Liver (tissue), 9 donors: ENCODE results near the gene RBMXL2. TPM values are rescaled to one million over a fixed set of nuclear protein-coding genes. Genes with fewer than 3 reads are reported as not detected.

Experiments used
- DNase-seq: peaks from one replicate; pipeline ENCODE4 v3.0.0-alpha.2; 2017; ENCODE audit warnings: low spot score
- H3K27ac ChIP-seq, 2 donors: one replicate each; pipeline ENCODE4 v1.7.0; 2013; ENCODE audit warnings: inconsistent platforms in 2 of 2, low read length in 2 of 2, control low read depth in 1 of 2, low read depth in 1 of 2, mild to moderate bottlenecking in 1 of 2
- H3K27me3 ChIP-seq, 4 donors: one replicate each; pipeline versions ENCODE4 v1.6.1 to v1.7.0; 2013; ENCODE audit warnings: low read length in 3 of 4, inconsistent platforms in 1 of 4, mild to moderate bottlenecking in 1 of 4, moderate library complexity in 1 of 4; ENCODE audit not compliant: control insufficient read depth in 4 of 4, insufficient read depth in 4 of 4
- H3K36me3 ChIP-seq, 4 donors: one replicate each; pipeline versions ENCODE4 v1.6.1 to v1.7.0; 2013; ENCODE audit warnings: low read length in 3 of 4, mild to moderate bottlenecking in 3 of 4, low read depth in 1 of 4, moderate library complexity in 1 of 4; ENCODE audit not compliant: control insufficient read depth in 4 of 4, insufficient read depth in 3 of 4
- H3K4me1 ChIP-seq, 4 donors: one replicate each; pipeline versions ENCODE4 v1.6.1 to v1.7.0; 2013; ENCODE audit warnings: low read length in 3 of 4, mild to moderate bottlenecking in 3 of 4, moderate library complexity in 1 of 4; ENCODE audit not compliant: control insufficient read depth in 4 of 4, insufficient read depth in 4 of 4
- H3K4me3 ChIP-seq, 3 donors: one replicate each; pipeline versions ENCODE4 v1.6.1 to v1.7.0; 2013; ENCODE audit warnings: low read length in 3 of 3, control low read depth in 1 of 3, low read depth in 1 of 3, mild to moderate bottlenecking in 1 of 3
- H3K9ac ChIP-seq, 2 donors: one replicate each; pipeline ENCODE4 v1.7.0; 2013; ENCODE audit warnings: low read length in 2 of 2, mild to moderate bottlenecking in 2 of 2, moderate library complexity in 2 of 2, control low read depth in 1 of 2, low read depth in 1 of 2
- H3K9me3 ChIP-seq, 4 donors: one replicate each; pipeline versions ENCODE4 v1.6.1 to v1.7.0; 2013; ENCODE audit warnings: low read length in 3 of 4; ENCODE audit not compliant: control insufficient read depth in 4 of 4
- ATF3 ChIP-seq: IDR thresholded peaks from 2 replicates; pipeline ENCODE4 v1.6.1; 2016; ENCODE audit warnings: antibody characterized with exemption
- CTCF ChIP-seq: fragments of 150-350 bp; IDR thresholded peaks from 2 replicates; pipeline ENCODE4 v1.5.1; 2017; ENCODE audit warnings: improper control_type of control experiment, low read depth, low read length; ENCODE audit not compliant: missing input control
- EGR1 ChIP-seq, 2 donors: IDR thresholded peaks; 2 replicates each; pipeline ENCODE4 v1.6.1; 2016 to 2018; ENCODE audit warnings: antibody characterized with exemption in 2 of 2, low read depth in 2 of 2
- FOXA1 ChIP-seq: IDR thresholded peaks from 2 replicates; pipeline ENCODE4 v1.6.1; 2016; ENCODE audit warnings: antibody characterized with exemption
- FOXA2 ChIP-seq: IDR thresholded peaks from 2 replicates; pipeline ENCODE4 v1.6.1; 2016; ENCODE audit warnings: antibody characterized with exemption
- GABPA ChIP-seq, 2 donors: IDR thresholded peaks in 1 of 2; conservative IDR thresholded peaks in 1 of 2; 2 replicates each; pipeline ENCODE4 v1.6.1; 2016; ENCODE audit warnings: antibody characterized with exemption in 2 of 2, mild to moderate bottlenecking in 1 of 2, moderate library complexity in 1 of 2
- HNF4A ChIP-seq, 2 donors: conservative IDR thresholded peaks; 2 replicates each; pipeline ENCODE4 v1.6.1; 2016; ENCODE audit warnings: antibody characterized with exemption in 2 of 2, mild to moderate bottlenecking in 2 of 2
- HNF4G ChIP-seq: IDR thresholded peaks from 2 replicates; pipeline ENCODE4 v1.6.1; 2016; ENCODE audit warnings: antibody characterized with exemption
- JUND ChIP-seq, 2 donors: IDR thresholded peaks; 2 replicates each; pipeline ENCODE4 v1.6.1; 2016; ENCODE audit warnings: antibody characterized with exemption in 2 of 2
- NR2F2 ChIP-seq: IDR thresholded peaks from 2 replicates; pipeline ENCODE4 v1.6.1; 2016; ENCODE audit warnings: antibody characterized with exemption
- RAD21 ChIP-seq, 2 donors: IDR thresholded peaks; 2 replicates each; pipeline ENCODE4 v1.6.1; 2016; ENCODE audit warnings: antibody characterized with exemption in 2 of 2, mild to moderate bottlenecking in 2 of 2
- REST ChIP-seq: IDR thresholded peaks from 2 replicates; pipeline ENCODE4 v1.6.1; 2016; ENCODE audit warnings: antibody characterized with exemption, mild to moderate bottlenecking
- RXRA ChIP-seq, 2 donors: IDR thresholded peaks; 2 replicates each; pipeline ENCODE4 v1.6.1; 2017 to 2018; ENCODE audit warnings: antibody characterized with exemption in 2 of 2, mild to moderate bottlenecking in 1 of 2
- SP1 ChIP-seq: IDR thresholded peaks from 2 replicates; pipeline ENCODE4 v1.6.1; 2018; ENCODE audit warnings: antibody characterized with exemption, mild to moderate bottlenecking
- TAF1 ChIP-seq: conservative IDR thresholded peaks from 2 replicates; pipeline ENCODE4 v1.6.1; 2016; ENCODE audit warnings: antibody characterized with exemption, mild to moderate bottlenecking
- YY1 ChIP-seq: IDR thresholded peaks from 2 replicates; pipeline ENCODE4 v1.6.1; 2016; ENCODE audit warnings: antibody characterized with exemption, mild to moderate bottlenecking
- ZBTB33 ChIP-seq: IDR thresholded peaks from 2 replicates; pipeline ENCODE4 v1.6.1; 2016; ENCODE audit warnings: antibody characterized with exemption
- WGBS: extraction: QIAGEN DNeasy Blood & Tissue Kit; methylation state at CpG from one replicate; pipeline ENCODE4 v1.1.7; 2013; 5-methylcytosine and 5-hydroxymethylcytosine counted together
- polyA plus RNA-seq, 2 donors: library from polyadenylated mRNA; stranded (reverse) in 1 of 2; unstranded in 1 of 2; fragments of 200-250 nt in 1 of 2; fragments of >200 nt in 1 of 2; fragmentation: Nextera tagmentation in 1 of 2; extraction: Ambion mirVana in 1 of 2; gene quantifications; one replicate each; pipeline versions ENCODE4 v1.2.1 to v1.2.3, GENCODE V29; 2013 to 2015
- total RNA-seq, 2 donors: library from RNA; depleted of rRNA; stranded (reverse); fragments of >200 nt; gene quantifications; one replicate each; pipeline ENCODE4 v1.2.3, GENCODE V29; 2014
- donor health status: healthy.
- donor health status: healthy.
- donor health status: healthy.
- donor health status: healthy.
- donor health status: healthy.

RBMXL2 gene
- under 1 TPM; 0.05 to 0.08 TPM for total RNA-seq
- polyA plus RNA-seq: not detected

- H3K4me3 ChIP-seq: no peak within 1 kb of the TSS
- no peak for DNase-seq
- no peaks in the 10 kb centered on the region for H3K27me3 ChIP-seq
- no peaks in the 10 kb centered on the region for H3K36me3 ChIP-seq
- H3K4me1 ChIP-seq: no peaks in the 10 kb centered on the region
- peaks cover 0 to 6% (median 2%) of the 10 kb centered on the region in 4 donors for H3K9me3 ChIP-seq
- TF ChIP-seq CTCF (no peak), NR2F2 (no peak), JUND (IDR thresholded peaks at IDR 0.05) (no peak), HNF4G (no peak), ATF3 (no peak), RXRA (IDR thresholded peaks at IDR 0.05) (no peak), ZBTB33 (no peak), HNF4A (conservative IDR thresholded peaks at IDR 0.05) (no peak), YY1 (no peak), TAF1 (no peak), EGR1 (IDR thresholded peaks at IDR 0.05; ENCODE audit: low read depth in 2 of 2) (no peak), SP1 (no peak), RAD21 (IDR thresholded peaks at IDR 0.05) (no peak), FOXA2 (no peak), REST (no peak), GABPA (IDR thresholded peaks at IDR 0.05 in 1 of 2, conservative IDR thresholded peaks at IDR 0.05 in 1 of 2) (no peak), FOXA1 (no peak)
- WGBS: 72% methylated on average over 45 of the region's 45 CpGs
- H3K9ac ChIP-seq: no peak within 1 kb of the TSS
- H3K27ac ChIP-seq: no peak within 1 kb of the TSS
These were observed at the start of gene RBMXL2 for GRCh38 chr11:7088921-7089320. Gene RBMXL2, plus strand, starts transcription at chr11:7088998. Its CDS starts 123 bp downstream, at chr11:7089121.
